Right lobe of liver (tissue), 6 donors: ENCODE data around the gene BCL2L12. TPM values are rescaled to one million over a fixed set of nuclear protein-coding genes. Genes with fewer than 3 reads are reported as not detected.

ENCODE experiments used
- ATAC-seq, 4 donors: fragments of 200-7000 bp; cut with Tn5 transposase; one replicate each; pipeline ENCODE4 v1.9.1; 2020; ENCODE audit warnings: mild to moderate bottlenecking in 4 of 4, moderate library complexity in 4 of 4
- DNase-seq, 3 donors: peaks; one replicate each; pipeline ENCODE4 v3.0.0-alpha.2; 2020
- H3K27ac ChIP-seq, 3 donors: fragments of 200-600 bp; one replicate each; pipeline ENCODE4 v1.8.0; 2022
- H3K27me3 ChIP-seq, 2 donors: fragments of 200-600 bp; one replicate each; pipeline ENCODE4 v1.8.0; 2022
- H3K36me3 ChIP-seq, 4 donors: fragments of 200-600 bp; sonication (generic) in 1 of 4; one replicate each; pipeline versions ENCODE4 v1.5.1 to v1.8.0; 2017 to 2022; ENCODE audit warnings: control low read depth in 1 of 4
- H3K4me1 ChIP-seq, 4 donors: fragments of 200-600 bp; sonication (generic) in 1 of 4; one replicate each; pipeline versions ENCODE4 v1.5.1 to v1.8.0; 2017 to 2022; ENCODE audit warnings: control low read depth in 1 of 4
- H3K4me3 ChIP-seq, 3 donors: fragments of 200-600 bp; one replicate each; pipeline ENCODE4 v1.8.0; 2022
- H3K9me3 ChIP-seq, 4 donors: fragments of 200-600 bp; sonication (generic) in 1 of 4; one replicate each; pipeline versions ENCODE4 v1.5.1 to v1.8.0; 2017 to 2022; ENCODE audit warnings: control low read depth in 1 of 4
- CTCF ChIP-seq, 4 donors: fragments of 200-600 bp in 3 of 4; fragments of 450-650 bp in 1 of 4; IDR thresholded peaks; one replicate each; pipeline versions ENCODE4 v1.5.1 to v1.8.0; 2016 to 2022; ENCODE audit warnings: antibody characterized with exemption in 4 of 4, mild to moderate bottlenecking in 2 of 4
- POLR2A ChIP-seq: fragments of 450-650 bp; IDR thresholded peaks from one replicate; pipeline ENCODE4 v1.6.1; 2017; ENCODE audit warnings: antibody characterized with exemption, mild to moderate bottlenecking
- WGBS: methylation state at CpG from one replicate; pipeline ENCODE4 v1.1.6; 2018; ENCODE audit warnings: low coverage, low lambda C conversion rate; ENCODE audit not compliant: insufficient coverage; ENCODE audit errors: missing lambda C conversion rate; 5-methylcytosine and 5-hydroxymethylcytosine counted together
- intact Hi-C, 2 donors: fragments of 100-400 bp; cut with DNase I; formaldehyde crosslinking; loops; one replicate each; pipeline versions ENCODE4 v1.11.2 to v1.14.1; 2022
- total RNA-seq, 6 experiments: library from RNA; depleted of rRNA in 2 of 6; stranded (reverse); fragments of >200 nt in 2 of 6; fragmentation: NEBNext Ultra II Directional in 3 of 6; extraction: Animal tissue kit (Norgen Biotek cat#: 25700) in 3 of 6; gene quantifications; one replicate each; pipeline versions ENCODE4 v1.1.0 to v1.2.4, GENCODE V29; 2016 to 2023
- donor health status: DM: no; HTN: yes; CAD: no.
- donor health status: DM: no; HTN: no; CAD: no.
- donor health status: DM: no; HTN: no; CAD: no.
- donor health status: DM: no; HTN: yes; CAD: no.
- donor health status: DM: no; HTN: yes; CAD: no.

The BCL2L12 gene
- total RNA-seq, 6 experiments from 2014 or later, result 4.5 to 11.6 (median 10.5) TPM

GRCh38 chr19:49677901-49678674 is 12.4 kb downstream of the BCL2L12 start:
- TF ChIP-seq POLR2A (no peak), CTCF (IDR thresholded peaks at IDR 0.05) (peak; percentile 56 to 58 (median 58))
- intact Hi-C loops, result no loop called here
- H3K27ac ChIP-seq, result peak overlapping the region; percentile 63 to 88 (median 83)
- peak overlapping the region; percentile 85 to 99 (median 93) for H3K4me3 ChIP-seq
- 2% methylated on average over 9 of the region's 21 CpGs for WGBS
- ATAC-seq (no peak), DNase-seq (peak; percentile 47 to 76 (median 73))
- peaks cover 0 to 20% (median 5%) of the 10 kb centered on the region in 4 donors for H3K36me3 ChIP-seq
- peaks cover 0 to 14% (median 4%) of the 10 kb centered on the region in 4 donors for H3K4me1 ChIP-seq
- H3K27me3 ChIP-seq, result no peaks in the 10 kb centered on the region
- no peaks in the 10 kb centered on the region for H3K9me3 ChIP-seq

GRCh38 chr19:49678985-49679770 is 13.4 kb downstream of the BCL2L12 start:
- DNase-seq (peak in 1 of 3 donors; percentile 50), ATAC-seq (no peak)
- Histone ChIP-seq H3K4me3 (no peak overlapping the region), H3K4me1 (peaks cover 0 to 14% (median 4%) of the 10 kb centered on the region in 4 donors), H3K27ac (no peak overlapping the region), H3K27me3 (no peaks in the 10 kb centered on the region), H3K36me3 (peaks cover 0 to 27% (median 5%) of the 10 kb centered on the region in 4 donors), H3K9me3 (no peaks in the 10 kb centered on the region)
- TF ChIP-seq CTCF (IDR thresholded peaks at IDR 0.05) (no peak), POLR2A (no peak)
- 28% methylated on average over 6 of the region's 12 CpGs for WGBS
- intact Hi-C loops, result no loop called here

GRCh38 chr19:49679771-49680413 is 14.2 kb downstream of the BCL2L12 start:
- Histone ChIP-seq H3K36me3 (peaks cover 0 to 33% (median 5%) of the 10 kb centered on the region in 4 donors), H3K9me3 (no peaks in the 10 kb centered on the region), H3K4me3 (no peak overlapping the region), H3K4me1 (peaks cover 0 to 14% (median 4%) of the 10 kb centered on the region in 4 donors), H3K27me3 (no peaks in the 10 kb centered on the region), H3K27ac (no peak overlapping the region)
- no peak for ATAC-seq
- WGBS, result 52% methylated on average over 9 of the region's 10 CpGs
- intact Hi-C loops, result loop anchor here in 1 of 2 donors (10.0 kb wide), 1 partner anchor 105 kb away; no protein-coding TSS in a partner anchor
- no peak for TF ChIP-seq POLR2A
- no peak for DNase-seq

- Histone ChIP-seq H3K27ac (no peak overlapping the region), H3K36me3 (peaks cover 0 to 37% (median 7%) of the 10 kb centered on the region in 4 donors), H3K27me3 (no peaks in the 10 kb centered on the region), H3K4me1 (peaks cover 0 to 14% (median 4%) of the 10 kb centered on the region in 4 donors), H3K9me3 (no peaks in the 10 kb centered on the region), H3K4me3 (peak overlapping the region in 2 of 3 donors; percentile 5 to 18)
- TF ChIP-seq CTCF (IDR thresholded peaks at IDR 0.05), result peak in 3 of 4 donors; percentile 96 to 100 (median 100)
- TF ChIP-seq POLR2A, result no peak
- ATAC-seq (peak; percentile 33 to 44 (median 38)), DNase-seq (peak; percentile 90 to 91 (median 91))
- WGBS, result 37% methylated on average over 24 of the region's 40 CpGs
- intact Hi-C loops, result loop anchor here in 1 of 2 donors (10.0 kb wide), 1 partner anchor 106 kb away; no protein-coding TSS in a partner anchor
These were observed 15.0 kb downstream of the BCL2L12 start for GRCh38 chr19:49680421-49681351.
